Fibroblast of peridontal ligament (primary cell): ENCODE measurements around the gene RNF212.
"Not testable (repeated sequence)": the region's sequence is repeated elsewhere in the genome, so short reads cannot be mapped to it uniquely, and the experiment has no call there.

Source experiments
- DNase-seq: peaks from one replicate; pipeline ENCODE4 v3.0.0-alpha.2; 2010; ENCODE audit errors: extremely low read depth

The RNF212 gene

DNA sequence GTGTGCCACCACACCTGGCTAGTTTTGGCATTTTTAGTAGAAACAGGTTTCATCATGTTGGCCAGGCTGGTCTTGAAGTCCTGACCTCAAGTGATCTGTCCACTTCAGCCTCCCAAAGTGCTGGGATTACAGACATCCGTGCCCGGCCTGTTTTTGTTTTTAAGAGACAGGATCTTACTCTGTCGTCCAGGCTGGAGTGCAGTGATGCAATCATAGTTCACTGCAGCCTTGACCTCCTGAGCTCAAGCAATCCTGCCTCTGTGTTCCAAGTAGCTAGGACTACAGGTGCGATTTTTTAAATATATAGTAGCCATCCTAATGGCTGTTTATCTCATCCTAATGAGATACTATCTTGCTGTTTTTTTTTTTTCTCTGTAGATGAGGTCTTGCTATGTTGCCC, 47.6 kb downstream of the RNF212 start:
- no peak for DNase-seq

DNA sequence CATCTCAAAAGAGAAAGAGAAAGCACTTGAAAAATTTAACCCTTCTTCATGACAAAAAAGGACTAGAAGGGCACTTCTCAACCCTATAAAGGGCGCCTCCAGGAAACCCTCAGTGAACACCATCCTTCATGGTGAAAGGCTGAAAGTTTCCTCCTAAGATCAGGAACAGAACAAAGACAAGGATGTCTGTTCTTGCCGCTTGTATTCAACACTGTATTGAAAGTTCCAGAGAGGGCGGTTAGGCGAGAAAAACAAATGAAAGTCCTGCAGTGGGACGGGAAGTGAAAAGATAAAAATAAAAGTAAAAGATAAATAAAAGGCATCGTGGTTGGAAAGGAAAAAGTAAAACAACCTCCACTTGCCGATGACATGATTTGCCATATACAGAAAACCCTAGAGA, 50.9 kb downstream of the RNF212 start:
- DNase-seq: no peak

DNA sequence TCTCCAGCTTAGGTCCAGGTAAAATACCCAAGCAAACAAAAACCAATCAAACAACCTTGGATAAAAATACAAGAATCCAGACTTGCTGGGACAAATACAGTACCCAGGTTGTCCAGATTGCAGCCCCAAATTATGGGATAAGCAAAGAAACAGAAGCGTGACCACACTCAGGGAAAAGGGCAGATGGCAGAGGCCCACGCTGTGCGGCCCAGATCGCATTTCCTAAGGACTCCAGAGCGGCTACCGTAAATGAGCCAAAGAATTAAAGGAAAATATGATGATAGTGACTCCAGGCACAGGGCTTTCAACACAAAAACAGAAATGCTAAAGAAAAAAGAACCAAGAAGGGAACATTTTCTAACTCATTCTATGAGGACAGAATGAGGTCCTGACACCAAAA, 51.6 kb downstream of the RNF212 start:
- no peak for DNase-seq

DNA sequence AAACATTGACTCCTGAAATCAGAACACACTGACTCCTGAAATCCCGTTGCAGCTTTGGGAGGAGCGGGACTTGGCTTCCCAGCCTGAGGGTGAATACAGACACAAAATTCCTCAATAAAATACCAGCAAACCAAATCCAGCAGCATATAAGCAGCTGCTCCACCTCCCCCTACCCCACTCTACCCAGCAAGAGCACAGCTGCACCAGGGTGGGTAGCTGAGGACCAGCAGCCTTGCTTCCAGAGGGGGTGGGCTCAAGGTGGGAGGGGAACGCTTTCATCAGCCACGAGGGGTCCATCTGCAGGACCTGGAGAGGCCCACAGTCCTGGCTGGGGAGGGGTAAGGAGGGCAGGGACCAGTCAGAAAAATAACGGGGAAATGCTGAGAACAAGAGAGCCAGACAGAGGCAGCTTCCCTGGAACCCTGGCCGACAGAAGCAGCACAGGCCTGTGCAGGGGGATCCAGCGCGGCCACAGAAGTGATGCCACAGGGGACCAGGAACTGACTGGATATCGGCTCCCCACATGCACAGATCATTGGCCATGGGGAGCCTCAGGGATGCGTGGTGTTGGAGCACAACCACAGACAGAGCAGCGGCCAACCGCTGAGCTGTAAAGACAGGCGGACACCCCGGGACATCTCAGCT, 52.2 kb downstream of the RNF212 start:
- no peak for DNase-seq

DNA sequence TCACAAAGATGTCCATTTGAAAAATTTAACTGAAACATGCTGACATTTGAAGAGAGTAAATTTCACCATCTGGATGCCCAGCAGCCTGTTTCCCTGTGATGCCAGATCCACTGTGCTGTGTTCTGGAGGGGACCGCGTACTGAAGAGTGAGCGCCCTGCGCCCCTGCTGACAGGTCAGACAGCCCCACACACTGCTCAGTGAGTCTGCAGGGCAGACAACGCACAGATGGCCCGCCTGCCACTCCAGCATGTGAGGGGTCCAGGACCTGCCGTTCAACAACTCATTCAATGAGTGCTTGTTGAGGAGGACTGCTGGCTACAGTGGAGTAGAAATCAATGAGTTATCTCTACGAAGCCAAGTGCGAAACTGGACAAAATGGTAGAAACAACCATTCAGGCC, 52.7 kb downstream of the RNF212 start:
- no peak for DNase-seq

DNA sequence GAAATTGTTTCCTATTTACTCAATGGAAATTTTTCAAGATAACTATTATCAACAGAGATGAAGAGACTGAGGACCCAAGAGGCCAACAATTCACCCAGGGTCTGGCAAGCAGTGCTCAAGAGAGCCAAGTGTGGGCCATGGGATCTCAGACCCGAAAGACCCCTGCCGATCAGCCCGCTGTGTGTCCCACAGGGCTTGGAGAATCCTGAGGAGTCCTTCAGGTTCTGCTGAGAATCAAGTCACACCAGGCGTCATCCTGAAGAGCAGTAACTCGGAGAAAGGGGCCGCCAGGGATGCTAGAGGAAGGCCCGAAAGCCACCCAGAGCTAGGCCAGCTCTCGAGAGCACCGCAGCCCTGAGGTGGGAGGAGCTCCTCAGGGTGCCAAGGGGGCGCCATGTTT, 53.2 kb downstream of the RNF212 start:
- DNase-seq: no peak

DNA sequence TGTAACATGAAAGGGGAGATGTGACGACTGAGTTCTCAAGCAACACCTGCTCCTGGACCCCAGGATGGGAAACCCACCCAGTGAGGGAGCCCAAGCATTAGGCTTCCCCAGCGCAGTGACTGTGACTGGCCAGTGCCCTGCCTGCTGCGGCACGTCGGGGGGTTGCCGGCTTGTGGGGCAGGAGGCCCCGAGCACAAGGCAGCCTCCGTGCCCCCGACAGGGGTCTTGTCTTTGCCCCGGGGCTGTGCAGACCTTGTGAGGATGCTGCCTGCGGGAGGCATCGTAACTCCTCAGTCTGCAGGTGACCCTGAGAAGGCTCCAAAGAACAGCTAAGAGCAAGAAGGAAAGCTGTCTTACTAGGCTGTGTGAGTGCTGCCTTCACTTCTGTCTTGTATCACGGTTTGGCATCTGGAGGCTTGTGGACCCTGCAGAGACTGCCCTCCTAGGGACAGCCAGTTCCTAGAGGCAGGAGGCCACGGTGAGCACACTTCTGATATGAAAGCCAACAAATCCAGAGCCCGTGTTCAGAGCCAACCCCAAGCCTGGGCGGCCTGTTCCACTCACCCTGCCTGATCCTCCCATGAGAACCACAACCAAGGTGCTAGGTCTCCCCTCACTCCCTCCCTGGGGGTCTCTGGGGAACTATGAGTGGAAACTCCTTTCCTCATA, 54.2 kb downstream of the RNF212 start:
- DNase-seq: no peak

DNA sequence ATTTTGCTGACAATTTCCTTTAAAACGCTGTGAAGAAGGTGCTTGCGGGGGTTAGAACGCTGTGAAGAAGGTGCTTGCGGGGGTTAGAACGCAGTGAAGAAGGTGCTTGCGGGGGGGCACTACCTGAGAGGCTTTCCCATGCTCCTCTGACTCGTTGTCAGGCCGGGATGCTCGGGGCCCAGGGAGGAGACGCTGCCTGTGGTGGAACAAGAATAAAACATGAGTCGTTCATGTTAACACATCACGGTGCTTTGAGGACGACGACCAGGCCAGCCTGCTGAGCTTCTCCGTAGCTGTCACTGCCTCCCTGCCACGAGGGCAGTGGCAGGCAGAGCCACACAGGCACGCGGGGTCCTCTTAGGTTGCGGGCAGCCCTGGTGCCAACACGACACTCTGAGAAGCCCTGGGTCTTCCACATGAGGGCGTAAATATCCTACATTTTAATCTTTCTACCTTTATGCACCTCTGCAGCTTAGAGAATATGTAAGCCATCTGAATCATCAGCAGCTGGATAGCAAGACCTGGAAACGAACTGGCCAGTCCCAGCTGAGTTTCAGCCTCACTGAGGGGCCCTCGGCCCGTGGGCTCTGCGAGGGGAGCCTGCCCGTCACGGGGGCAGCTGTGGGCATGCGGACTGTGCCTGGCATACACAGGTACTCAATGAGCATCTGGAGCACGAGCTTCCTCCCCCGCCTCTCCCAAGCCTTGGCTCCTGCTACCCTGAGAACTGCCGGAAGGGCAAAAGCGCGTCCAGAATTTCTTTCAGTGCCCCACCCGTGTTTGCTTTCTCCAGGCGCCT, 55.0 kb downstream of the RNF212 start:
- DNase-seq: no peak

DNA sequence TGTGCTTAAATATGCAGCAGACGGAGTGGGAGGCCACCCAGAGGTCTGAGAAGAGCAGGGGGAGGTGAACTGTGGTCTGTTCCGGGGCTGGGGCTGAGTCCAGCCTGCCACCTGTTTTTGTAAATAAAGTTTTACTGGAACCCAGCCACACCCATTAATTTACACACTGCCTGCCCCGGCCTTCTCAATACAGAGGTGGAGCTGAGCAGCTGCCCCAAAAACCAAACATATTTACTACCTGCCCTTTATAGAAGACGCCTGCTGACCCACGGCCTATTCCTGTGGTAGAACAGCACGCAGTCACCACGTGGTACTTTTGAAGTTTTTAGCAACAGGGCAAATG, 56.0 kb downstream of the RNF212 start:
- no peak for DNase-seq

DNA sequence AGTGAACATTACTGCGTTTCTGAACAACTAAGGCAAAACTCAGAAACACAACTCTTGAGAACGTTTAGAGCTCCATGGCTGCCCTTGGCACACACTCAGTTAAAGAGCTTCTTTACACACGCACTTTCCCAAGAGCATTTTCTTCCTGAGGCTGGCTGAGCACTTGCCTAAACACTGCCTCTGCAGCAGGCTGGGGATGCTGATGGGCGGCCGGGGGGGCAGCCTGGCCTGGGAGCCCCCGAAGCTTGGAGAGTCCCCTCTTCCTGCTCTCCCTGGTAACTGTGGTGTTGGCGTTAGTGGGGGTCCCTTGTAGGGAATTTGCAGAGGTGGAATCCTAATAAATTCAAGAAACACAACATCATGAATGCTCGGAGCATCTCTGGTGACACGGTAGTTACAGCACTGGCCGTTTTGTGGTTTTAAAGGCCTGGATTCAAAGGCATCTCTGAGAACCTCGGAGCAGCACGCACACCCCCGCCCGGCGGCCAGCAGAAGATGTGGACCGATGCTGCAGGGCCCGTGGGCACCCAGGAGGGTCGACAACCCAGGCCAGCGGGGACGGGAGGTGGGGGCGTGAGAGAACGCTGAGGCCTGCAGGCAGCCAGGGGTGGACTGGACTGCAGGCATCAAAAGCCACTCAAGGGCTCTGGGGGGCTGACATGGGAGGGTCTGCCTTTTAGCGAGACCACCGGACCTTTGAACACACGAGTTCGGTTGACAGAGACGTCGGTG, 56.5 kb downstream of the RNF212 start:
- DNase-seq: peak; percentile 42

DNA sequence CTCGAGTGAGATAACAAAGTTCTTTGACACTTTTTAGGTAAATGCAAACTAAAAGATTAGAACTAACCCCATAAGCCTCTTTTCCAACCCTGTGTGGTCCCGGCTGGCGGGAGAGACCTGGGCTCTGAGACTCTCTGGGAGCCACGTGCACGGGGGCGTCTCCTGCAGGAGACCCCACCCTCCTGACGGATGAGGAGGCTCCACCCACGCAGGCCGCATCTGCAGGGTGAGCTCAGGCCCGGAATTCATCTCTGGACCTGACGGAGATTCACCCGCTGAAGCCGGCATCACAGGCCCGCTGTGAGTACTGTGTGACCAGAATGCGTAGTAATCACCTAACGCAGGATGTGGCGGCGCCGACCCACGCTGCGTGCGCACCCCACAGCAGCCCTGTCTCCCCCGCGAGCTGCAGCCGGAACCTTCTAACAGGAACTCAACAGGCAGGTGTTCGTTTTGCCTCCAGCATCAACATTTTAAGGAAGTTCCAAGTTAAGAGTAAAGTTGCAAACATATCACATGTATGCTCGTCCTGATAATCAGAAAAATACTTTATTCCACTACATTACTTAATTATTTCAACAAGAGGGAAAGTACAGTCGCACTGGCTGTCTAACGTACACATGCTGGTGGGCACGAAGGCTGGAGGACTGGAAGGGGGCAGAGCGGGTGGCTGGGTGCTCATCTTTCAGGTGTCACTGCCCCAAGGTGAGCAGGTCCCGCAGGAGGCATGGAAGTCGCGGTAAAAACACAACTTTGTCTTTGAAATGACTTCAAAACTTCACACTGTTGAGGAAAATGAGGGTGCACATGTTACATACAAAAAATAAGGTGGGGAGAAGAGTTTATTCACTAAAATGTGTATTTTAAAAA, 57.4 kb downstream of the RNF212 start:
- DNase-seq: peak; percentile 33

DNA sequence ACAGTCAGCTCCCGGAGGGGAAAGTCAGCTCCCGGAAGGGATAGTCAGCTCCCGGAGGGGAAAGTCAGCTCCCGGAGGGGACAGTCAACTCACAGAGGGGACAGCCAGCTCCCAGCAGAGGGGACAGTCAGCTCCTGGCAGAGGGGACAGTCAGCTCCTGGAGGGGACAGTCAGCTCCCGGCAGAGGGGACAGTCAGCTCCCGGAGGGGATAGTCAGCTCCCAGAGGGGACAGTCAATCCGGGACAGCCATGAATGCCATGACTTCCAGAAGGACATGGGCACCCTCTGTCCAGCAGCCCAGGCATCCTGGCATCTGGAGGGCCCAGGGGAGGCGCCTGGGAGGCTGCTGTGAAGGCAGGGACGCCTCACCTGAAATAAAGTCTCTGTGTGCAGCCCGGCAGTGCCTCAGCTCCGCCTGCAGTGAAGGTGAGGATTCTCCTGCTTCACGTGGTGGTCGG, 58.1 kb downstream of the RNF212 start:
- DNase-seq: not testable (repeated sequence)

DNA sequence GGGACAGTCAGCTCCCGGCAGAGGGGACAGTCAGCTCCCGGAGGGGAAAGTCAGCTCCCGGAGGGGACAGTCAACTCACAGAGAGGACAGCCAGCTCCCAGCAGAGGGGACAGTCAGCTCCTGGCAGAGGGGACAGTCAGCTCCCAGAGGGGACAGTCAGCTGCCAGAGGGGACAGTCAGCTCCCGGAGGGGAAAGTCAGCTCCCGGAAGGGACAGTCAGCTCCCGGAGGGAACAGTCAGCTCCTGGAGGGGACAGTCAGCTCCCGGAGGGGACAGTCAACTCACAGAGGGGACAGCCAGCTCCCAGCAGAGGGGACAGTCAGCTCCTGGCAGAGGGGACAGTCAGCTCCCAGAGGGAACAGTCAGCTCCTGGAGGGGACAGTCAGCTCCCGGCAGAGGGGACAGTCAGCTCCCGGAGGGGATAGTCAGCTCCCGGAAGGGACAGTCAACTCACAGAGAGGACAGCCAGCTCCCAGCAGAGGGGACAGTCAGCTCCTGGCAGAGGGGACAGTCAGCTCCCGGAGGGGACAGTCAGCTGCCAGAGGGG, 58.6 kb downstream of the RNF212 start:
- DNase-seq: not testable (repeated sequence)

DNA sequence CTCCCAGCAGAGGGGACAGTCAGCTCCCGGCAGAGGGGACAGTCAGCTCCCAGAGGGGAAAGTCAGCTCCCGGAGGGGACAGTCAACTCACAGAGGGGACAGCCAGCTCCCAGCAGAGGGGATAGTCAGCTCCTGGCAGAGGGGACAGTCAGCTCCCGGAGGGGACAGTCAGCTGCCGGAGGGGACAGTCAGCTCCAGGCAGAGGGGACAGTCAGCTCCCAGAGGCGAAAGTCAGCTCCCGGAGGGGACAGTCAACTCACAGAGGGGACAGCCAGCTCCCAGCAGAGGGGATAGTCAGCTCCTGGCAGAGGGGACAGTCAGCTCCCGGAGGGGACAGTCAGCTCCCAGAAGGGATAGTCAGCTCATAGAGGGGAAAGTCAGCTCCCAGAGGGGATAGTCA, 59.5 kb downstream of the RNF212 start:
- not testable (repeated sequence) for DNase-seq

DNA sequence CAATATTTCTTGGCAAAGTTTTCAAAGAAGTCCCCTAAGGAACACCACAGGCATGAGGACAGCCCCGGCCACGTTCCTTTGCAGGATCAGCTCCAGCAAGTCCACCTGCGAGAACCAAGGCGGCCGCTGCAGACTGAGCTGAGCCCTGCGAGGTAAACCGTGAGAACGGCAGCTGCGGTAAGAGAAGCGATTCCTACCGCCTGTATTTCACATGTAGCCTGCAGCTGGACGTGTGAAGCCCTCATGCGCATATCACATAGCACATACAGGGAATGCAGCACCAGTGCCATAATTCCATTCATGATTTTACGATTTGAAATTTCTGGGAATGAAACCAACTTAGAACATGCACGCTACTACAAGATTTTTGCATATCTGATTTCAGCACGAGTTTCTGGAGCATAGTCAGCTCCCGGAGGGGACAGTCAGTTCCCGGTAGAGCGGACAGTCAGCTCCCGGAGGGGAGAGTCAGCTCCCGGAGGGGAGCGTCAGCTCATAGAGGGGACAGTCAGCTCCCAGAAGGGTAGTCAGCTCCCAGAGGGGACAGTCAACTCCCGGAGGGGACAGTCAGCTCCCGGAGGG, 60.2 kb downstream of the RNF212 start:
- peak; percentile 97 for DNase-seq

DNA sequence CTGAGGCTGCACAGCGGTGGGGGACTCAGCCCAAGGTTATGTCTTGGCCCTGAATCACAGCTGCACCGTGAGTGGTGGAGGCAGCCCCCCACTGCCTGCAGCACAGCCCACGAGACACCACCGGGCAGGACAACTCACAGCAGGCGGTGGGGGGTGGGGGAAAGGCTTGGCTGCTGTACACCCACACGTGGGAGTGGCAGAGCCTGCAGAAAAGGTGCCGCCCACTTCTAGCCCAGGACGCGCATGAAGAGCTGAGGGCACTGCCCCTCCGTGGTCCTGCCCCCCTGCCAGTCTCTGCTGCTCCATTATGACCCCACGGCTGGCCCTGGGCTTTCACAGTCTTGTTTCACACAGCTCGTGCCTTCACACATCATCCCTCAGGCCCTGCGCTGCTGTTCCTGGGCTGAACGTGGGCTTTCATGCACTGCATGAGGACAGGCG, 61.1 kb downstream of the RNF212 start:
- DNase-seq: no peak

DNA sequence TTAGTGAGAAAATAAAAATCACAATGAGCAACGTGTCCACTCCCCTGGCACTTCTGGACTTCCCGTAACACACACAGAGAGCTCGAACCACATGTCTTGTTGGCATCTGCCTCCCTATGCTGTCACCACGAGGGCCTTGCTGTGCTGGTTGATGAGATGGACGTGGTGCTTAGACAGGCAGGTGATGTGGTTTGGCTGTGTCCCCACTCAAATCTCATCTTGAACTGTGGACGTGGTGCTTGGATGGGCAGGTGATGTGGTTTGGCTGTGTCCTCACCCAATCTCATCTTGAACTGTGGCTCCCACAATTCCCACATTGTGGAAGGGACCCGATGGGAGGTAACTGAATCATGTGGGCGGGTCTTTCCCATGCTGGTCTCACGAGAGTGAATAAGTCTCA, 61.9 kb downstream of the RNF212 start:
- no peak for DNase-seq

DNA sequence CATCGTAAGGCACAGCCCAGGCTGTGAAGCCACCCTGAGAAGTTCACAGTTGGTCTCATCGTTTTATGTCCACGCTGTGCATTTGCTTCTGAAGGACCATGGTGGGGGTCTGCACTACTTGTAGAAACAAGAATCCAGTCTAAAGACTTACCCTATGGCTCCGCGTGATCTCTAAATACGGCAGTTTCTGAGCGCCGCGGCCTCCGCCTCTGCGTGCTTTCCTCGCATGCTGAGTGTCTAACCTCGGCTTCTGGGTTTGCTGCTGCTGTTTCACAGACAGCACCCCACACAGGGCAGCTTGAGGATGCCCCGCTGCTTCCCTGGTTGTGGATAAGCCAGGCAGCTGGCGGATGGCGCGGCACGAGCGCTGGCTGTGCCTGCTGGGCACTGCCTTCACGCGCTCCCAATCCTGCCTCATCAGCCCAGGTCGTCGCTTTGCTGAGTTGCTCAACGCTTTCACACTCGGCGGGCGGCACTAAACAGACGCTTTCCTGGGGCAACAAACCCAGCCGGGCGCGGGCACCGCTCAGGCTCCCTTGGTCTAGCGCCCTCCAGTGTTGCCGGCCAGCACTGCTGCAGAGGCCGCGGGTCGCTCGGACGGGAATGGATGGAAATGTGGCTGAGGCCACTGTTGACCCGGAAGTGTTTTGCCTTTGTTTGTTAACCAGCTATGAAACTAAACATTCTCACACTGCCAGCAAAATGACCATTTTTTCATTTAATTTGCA, 62.7 kb downstream of the RNF212 start:
- no peak for DNase-seq

DNA sequence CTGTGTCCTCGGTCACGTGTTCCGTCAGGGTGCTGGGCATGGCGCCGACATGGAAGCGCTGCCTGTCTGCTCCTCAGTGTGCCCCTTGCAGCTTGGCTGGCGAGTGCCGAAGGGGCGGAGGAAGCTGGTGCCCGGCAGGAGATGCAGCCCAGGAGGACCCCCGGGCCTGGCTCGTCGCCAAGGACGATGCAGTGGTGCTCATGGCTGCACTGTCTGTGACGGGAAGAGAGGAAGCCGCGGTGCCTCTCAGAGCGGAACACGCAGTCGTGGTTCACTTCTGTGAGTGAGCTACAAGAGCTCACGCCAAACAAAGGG, 63.8 kb downstream of the RNF212 start:
- no peak for DNase-seq
